ENCODE measurements around the gene UFM1. TPM values are rescaled to one million over a fixed set of nuclear protein-coding genes. Genes with fewer than 3 reads are reported as not detected.

UFM1 gene
- total and polyA plus RNA-seq, 2 of the 13 experiments (the other 11 are each of a cell fraction or from before 2014, with no cell fraction given), result 42.6 to 47.0 TPM

DNA sequence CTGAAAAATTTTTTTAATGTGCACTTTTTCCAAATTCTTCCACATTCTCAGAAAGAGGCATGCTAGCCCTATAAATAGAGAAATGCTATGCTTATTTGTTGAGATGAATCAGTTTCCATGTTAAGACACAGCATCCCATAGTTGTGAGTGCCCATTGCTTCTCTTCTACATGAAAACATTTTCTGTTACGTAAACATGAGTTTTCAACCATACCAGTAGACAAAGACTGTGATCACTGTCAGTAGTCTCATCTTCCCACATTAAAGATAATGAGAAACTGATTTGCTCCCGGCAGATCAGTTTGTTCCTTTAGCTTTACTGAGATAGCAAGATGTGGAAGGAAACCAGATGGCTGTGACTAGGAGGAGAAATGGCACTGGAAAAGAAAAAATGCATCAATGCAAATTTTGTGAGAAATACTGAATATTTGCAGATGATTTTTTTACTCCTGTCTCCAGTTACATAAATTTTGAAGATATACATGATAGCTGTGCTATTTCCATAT, 45.8 kb upstream of the UFM1 start:
- Histone ChIP-seq H3K27ac (ENCODE audit: extremely low read length, insufficient read depth, low read length) (no peak overlapping the region), H3K4me2 (ENCODE audit: low read depth, low read length) (no peak overlapping the region), H3K4me1 (ENCODE audit: insufficient read depth, low read length) (no peaks in the 10 kb centered on the region), H3K9ac (ENCODE audit: insufficient read depth, low read depth, low read length) (no peak overlapping the region), H3K79me2 (ENCODE audit: insufficient read depth, low read length) (no peaks in the 10 kb centered on the region), H4K20me1 (ENCODE audit: insufficient read depth, low read length) (no peaks in the 10 kb centered on the region), H2AFZ (ENCODE audit: low read length) (no peak overlapping the region), H3K4me3 (replicated peaks in 1 of 3; ENCODE audit: insufficient read depth in 1 of 3, low read depth in 2 of 3, low read length in 3 of 3) (no peak overlapping the region), H3K36me3 (replicated peaks in 1 of 2; ENCODE audit: control insufficient read depth in 1 of 2, insufficient read depth in 2 of 2, low read length in 2 of 2) (no peaks in the 10 kb centered on the region), H3K9me3 (ENCODE audit: low read length) (peaks cover 37% of the 10 kb centered on the region), H3K27me3 (ENCODE audit: control insufficient read depth in 1 of 2, insufficient read depth in 2 of 2, low read length in 2 of 2) (no peaks in the 10 kb centered on the region)
- in situ Hi-C loops (cut with HindIII; ENCODE audit: extremely low pct_ligation_motif_present, low pct_unique_long_range_greater_than_20kb), result no loop called here
- WGBS (ENCODE audit: low lambda C conversion rate), result 45% methylated on average over 2 of the region's 2 CpGs
- ChIA-PET CTCF (ENCODE audit: low intra/inter-chr PET ratio, low total read pairs) (no interaction called here), POLR2A (no interaction called here)
- BruUV-seq (replicated peaks), result no TSS peak
- intact Hi-C loops (cut with micrococcal nuclease; ENCODE audit: unreplicated experiment), result no loop called here
- ATAC-seq (no peak), FAIRE-seq (no peak), DNase-seq (ENCODE audit: low spot score) (no peak)
- no peak for TF ChIP-seq ZNF816 (CRISPR knock-in tag; IDR thresholded peaks at IDR 0.05; ENCODE audit: borderline replicate concordance)
- no peak for TF ChIP-seq MAFF (IDR thresholded peaks at IDR 0.05; ENCODE audit: low read depth, low read length)
- no peak for TF ChIP-seq KAT2B (IDR thresholded peaks at IDR 0.05; ENCODE audit: borderline replicate concordance, low read depth, low read length)
- no peak for TF ChIP-seq NR2F1 (CRISPR knock-in tag; IDR thresholded peaks at IDR 0.05)
- TF ChIP-seq SETDB1 (CRISPR knock-in tag; IDR thresholded peaks at IDR 0.05; ENCODE audit: borderline replicate concordance), result no peak
- TF ChIP-seq, protein P1, sequence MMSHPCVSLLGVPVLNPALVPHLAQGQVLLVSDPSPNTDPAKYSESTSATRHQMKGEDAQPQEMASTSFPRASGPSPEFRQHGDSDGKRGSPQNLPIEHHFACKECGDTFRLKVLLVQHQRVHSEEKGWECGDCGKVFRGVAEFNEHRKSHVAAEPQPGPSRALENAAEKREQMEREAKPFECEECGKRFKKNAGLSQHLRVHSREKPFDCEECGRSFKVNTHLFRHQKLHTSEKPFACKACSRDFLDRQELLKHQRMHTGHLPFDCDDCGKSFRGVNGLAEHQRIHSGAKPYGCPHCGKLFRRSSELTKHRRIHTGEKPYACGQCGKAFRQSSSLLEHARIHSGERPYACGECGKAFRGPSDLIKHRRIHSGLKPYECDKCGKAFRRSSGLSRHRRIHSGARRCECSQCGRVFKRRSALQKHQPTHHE (CRISPR knock-in tag; IDR thresholded peaks at IDR 0.05; ENCODE audit: borderline replicate concordance), result no peak
- no peak for TF ChIP-seq RFXANK (CRISPR knock-in tag; IDR thresholded peaks at IDR 0.05)
- TF ChIP-seq, protein P2, sequence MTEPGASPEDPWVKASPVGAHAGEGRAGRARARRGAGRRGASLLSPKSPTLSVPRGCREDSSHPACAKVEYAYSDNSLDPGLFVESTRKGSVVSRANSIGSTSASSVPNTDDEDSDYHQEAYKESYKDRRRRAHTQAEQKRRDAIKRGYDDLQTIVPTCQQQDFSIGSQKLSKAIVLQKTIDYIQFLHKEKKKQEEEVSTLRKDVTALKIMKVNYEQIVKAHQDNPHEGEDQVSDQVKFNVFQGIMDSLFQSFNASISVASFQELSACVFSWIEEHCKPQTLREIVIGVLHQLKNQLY (CRISPR knock-in tag; IDR thresholded peaks at IDR 0.05), result no peak
- TF ChIP-seq ZIK1 (CRISPR knock-in tag; IDR thresholded peaks at IDR 0.05; ENCODE audit: borderline replicate concordance, low read depth), result no peak
- TF ChIP-seq, protein P3, sequence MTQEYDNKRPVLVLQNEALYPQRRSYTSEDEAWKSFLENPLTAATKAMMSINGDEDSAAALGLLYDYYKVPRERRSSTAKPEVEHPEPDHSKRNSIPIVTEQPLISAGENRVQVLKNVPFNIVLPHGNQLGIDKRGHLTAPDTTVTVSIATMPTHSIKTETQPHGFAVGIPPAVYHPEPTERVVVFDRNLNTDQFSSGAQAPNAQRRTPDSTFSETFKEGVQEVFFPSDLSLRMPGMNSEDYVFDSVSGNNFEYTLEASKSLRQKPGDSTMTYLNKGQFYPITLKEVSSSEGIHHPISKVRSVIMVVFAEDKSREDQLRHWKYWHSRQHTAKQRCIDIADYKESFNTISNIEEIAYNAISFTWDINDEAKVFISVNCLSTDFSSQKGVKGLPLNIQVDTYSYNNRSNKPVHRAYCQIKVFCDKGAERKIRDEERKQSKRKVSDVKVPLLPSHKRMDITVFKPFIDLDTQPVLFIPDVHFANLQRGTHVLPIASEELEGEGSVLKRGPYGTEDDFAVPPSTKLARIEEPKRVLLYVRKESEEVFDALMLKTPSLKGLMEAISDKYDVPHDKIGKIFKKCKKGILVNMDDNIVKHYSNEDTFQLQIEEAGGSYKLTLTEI (CRISPR knock-in tag; conservative IDR thresholded peaks at IDR 0.05), result no peak
- TF ChIP-seq ZNF703 (CRISPR knock-in tag; IDR thresholded peaks at IDR 0.05; ENCODE audit: borderline replicate concordance), result no peak
- TF ChIP-seq PCBP1 (IDR thresholded peaks at IDR 0.05; ENCODE audit: borderline replicate concordance, low read depth, low read length), result no peak
- TF ChIP-seq TAF15 (IDR thresholded peaks at IDR 0.05; ENCODE audit: low read depth, low read length, poor library complexity, severe bottlenecking), result no peak
- no peak for TF ChIP-seq PAWR (CRISPR knock-in tag; IDR thresholded peaks at IDR 0.05; ENCODE audit: borderline replicate concordance)
- TF ChIP-seq FOXK2 (IDR thresholded peaks at IDR 0.05), result no peak
- TF ChIP-seq, protein P4, sequence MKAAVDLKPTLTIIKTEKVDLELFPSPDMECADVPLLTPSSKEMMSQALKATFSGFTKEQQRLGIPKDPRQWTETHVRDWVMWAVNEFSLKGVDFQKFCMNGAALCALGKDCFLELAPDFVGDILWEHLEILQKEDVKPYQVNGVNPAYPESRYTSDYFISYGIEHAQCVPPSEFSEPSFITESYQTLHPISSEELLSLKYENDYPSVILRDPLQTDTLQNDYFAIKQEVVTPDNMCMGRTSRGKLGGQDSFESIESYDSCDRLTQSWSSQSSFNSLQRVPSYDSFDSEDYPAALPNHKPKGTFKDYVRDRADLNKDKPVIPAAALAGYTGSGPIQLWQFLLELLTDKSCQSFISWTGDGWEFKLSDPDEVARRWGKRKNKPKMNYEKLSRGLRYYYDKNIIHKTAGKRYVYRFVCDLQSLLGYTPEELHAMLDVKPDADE (CRISPR knock-in tag; IDR thresholded peaks at IDR 0.05), result no peak
- TF ChIP-seq, protein P5, sequence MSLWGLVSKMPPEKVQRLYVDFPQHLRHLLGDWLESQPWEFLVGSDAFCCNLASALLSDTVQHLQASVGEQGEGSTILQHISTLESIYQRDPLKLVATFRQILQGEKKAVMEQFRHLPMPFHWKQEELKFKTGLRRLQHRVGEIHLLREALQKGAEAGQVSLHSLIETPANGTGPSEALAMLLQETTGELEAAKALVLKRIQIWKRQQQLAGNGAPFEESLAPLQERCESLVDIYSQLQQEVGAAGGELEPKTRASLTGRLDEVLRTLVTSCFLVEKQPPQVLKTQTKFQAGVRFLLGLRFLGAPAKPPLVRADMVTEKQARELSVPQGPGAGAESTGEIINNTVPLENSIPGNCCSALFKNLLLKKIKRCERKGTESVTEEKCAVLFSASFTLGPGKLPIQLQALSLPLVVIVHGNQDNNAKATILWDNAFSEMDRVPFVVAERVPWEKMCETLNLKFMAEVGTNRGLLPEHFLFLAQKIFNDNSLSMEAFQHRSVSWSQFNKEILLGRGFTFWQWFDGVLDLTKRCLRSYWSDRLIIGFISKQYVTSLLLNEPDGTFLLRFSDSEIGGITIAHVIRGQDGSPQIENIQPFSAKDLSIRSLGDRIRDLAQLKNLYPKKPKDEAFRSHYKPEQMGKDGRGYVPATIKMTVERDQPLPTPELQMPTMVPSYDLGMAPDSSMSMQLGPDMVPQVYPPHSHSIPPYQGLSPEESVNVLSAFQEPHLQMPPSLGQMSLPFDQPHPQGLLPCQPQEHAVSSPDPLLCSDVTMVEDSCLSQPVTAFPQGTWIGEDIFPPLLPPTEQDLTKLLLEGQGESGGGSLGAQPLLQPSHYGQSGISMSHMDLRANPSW (CRISPR knock-in tag; IDR thresholded peaks at IDR 0.05; ENCODE audit: borderline replicate concordance), result no peak

Data from HepG2 (cell line).